Skin of body (tissue), 2 donors: ENCODE data around the gene ZNF516. TPM values are rescaled to one million over a fixed set of nuclear protein-coding genes. Genes with fewer than 3 reads are reported as not detected.

Source experiments
- DNase-seq: peaks from one replicate; lab custom pipeline; 2025; lab: John Stamatoyannopoulos, UW
- total RNA-seq: library from RNA; depleted of rRNA; stranded (reverse); fragments of >200 nt; gene quantifications from one replicate; pipeline ENCODE4 v1.2.3, GENCODE V29; 2014

Gene ZNF516
- total RNA-seq, 1 donor from 2014 or later = 24.4 TPM

DNA sequence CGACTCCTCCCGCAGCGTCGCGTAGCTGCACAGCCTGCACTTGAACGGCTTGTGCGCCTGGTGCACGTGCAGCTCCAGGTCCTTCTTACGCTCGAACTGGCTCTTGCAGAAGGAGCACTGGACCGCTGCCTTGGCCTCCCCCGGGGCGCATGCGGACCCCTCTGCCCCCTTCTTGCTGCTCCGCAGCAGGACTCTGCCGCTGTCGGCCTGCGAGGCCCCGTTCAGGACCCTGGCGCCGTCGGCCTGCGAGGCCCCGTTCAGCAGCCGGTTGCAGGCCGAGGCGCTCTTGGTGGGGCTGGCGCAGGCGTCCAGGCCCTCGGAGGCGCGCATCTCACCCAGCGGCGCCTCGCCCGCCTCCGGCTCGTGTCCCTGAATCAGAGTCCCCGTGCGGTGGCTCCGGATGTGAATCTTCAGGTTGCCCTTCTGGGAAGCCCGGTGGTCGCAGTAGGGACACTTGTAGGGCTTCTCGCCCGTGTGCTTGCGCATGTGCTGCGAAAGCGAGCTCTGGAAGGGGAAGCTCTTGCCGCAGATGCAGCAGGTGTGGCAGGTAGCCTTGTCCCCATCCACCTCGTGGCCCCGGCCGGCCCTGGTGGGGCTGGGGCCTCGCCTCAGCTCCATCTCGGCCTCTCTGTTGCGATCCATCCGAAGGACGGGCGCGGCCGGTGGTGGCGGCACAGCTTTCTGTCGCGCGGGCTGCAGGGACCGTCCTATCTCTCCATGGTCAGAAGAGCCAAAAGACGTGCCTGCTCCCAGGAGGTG is 52.5 kb downstream of the ZNF516 start:
- no peak for DNase-seq

- no peak for DNase-seq
Observed at GRCh38 chr18:76441668-76442412, 53.2 kb downstream of the ZNF516 start.

DNA sequence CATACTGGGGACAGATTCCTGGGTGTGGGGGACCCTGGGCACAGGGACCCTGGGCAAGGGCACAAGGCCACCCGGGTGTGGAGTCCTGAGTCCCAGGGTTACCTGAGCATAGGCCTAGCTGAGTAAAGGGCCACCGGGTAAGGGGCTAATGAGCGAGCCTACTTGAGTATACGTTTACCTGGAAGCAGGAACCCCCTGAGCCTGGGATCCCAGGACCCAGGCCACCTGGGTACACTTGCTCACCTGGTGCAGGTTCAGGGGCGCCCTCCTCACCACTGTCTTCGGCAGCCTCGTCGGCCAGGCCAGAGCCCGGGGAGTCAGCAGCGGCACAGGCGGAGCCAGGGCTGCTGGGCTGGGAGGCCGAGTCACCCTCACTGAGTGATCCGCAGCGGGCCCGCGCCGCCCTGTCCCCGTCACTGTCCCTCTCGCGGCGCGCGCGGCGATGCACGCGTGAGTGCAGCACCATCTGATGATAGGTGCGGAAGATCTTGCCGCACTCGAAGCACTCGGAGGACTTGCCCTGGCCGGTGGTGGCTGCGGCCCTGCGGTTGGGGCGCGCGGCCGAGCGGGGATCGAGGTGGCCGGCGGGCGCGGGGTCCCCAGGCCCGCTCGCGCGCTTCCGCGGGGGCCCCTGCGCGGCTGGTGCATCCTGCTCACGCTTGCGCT is 53.9 kb downstream of the ZNF516 start:
- DNase-seq = no peak

DNA sequence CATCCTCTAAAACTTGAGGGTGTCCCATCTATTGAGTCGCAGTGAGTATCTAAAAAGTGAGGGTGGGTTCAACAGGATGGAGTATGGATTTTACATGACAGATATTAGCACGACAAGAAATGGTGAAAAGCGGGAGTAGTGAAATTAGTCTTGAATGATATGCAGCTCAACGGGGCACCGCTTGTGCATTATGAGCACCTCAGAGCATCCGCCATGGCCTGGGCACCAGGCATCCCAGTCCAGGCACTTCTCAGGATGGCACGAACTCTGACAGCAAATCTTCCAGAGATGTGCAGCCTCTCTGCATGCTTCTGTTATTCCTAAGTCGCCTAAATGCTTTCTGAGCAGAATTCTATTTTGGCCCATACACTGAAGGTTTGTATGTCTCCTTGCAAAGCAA is 57.1 kb downstream of the ZNF516 start:
- DNase-seq = no peak

- no peak for DNase-seq
Observed at GRCh38 chr18:76437011-76437410, 58.0 kb downstream of the ZNF516 start.

DNA sequence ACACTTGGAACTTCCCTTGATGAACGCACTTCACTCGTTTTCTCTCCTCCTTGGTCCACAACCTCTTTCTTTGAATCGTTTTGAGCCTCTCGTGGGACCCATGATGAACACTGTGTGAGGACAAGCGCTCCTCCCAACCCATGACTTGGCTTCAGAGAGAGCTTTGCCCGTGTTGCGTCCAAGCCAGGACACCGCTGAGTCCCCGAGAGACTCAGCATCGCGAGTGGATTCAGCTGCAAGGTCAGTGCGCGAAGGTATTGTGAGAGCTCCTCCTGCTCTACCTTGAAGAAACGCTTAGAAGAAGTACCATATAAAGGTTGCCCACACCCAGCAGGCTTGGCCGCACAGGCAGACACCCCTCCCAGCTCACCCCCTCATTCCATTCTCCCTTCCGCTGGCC is 58.7 kb downstream of the ZNF516 start:
- DNase-seq = no peak

DNA sequence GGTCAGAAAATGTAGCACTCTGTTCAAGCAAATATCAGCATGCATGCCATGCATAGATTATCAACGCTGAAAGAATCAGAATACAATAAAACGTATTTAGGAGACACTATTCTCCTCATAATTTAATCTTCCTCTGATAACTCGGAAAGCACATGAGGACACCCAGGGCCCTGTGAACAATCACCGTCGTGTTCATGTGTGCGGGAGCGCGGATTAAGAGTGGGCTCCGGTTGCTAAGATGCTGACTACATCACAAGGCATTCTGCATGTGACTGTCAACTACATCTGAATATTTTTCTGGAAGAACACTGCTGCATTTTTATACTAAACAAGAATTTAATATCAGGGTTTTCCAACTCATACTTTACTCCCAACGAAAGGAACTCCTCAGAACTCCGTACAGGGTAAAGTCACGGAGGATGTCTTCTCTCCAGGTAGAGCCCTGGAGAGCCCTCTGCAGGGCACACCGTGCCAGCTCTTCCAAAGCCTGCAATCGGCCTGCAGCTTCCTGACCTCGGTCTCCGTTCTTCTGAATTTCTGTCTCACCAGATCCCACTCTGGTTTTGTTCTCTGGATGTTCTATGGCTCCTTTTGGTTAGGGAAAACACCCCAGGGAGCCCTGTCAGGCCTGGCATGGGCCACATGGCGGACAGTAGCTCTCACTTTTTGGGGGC is 59.6 kb downstream of the ZNF516 start:
- no peak for DNase-seq

DNA sequence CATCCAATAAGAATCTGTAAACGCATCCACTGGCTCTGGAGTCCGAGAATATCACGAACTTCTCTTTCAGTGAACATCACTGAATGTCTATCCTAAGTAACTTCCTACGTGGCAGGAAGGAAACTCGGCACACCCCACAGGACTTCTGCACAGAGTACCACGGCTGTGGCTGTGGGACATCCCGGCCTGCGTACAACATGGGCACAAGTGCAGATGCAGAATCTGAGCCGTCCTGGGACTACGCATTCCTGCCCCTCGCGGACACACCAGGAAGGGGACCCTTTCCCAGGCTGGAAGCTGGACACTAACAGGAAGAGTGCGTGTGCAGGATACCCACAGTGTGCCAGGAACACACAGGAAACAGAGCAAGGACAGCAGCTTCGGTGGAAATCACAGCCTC is 60.6 kb downstream of the ZNF516 start:
- DNase-seq = no peak

GRCh38 chr18:76433788-76434187 is 61.3 kb downstream of the ZNF516 start:
- no peak for DNase-seq

- no peak for DNase-seq
Observed at GRCh38 chr18:76432970-76433767, 61.9 kb downstream of the ZNF516 start.

DNA sequence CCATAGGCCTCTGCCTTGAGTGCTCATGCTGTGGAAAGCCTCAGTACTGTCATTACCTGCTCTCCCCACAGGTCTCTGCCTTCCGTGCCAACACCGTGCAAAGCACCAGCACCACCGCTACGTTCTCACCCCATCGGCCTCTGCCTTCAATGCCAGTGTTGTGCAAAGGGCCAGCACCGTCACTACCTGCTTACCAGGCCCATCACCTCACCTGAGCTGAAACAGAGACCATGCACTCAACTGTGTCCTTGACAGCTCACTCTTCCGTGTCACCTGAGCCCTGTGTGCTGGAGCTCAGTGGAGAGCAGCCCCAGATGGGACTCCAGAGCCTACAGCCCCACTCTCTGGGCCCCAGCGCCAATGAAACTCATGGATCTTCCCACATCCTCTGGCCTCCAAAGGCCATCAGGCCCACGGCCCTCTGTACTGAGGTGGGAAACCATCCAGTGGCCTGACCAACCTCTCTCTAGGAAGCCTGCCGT is 62.7 kb downstream of the ZNF516 start:
- no peak for DNase-seq

DNA sequence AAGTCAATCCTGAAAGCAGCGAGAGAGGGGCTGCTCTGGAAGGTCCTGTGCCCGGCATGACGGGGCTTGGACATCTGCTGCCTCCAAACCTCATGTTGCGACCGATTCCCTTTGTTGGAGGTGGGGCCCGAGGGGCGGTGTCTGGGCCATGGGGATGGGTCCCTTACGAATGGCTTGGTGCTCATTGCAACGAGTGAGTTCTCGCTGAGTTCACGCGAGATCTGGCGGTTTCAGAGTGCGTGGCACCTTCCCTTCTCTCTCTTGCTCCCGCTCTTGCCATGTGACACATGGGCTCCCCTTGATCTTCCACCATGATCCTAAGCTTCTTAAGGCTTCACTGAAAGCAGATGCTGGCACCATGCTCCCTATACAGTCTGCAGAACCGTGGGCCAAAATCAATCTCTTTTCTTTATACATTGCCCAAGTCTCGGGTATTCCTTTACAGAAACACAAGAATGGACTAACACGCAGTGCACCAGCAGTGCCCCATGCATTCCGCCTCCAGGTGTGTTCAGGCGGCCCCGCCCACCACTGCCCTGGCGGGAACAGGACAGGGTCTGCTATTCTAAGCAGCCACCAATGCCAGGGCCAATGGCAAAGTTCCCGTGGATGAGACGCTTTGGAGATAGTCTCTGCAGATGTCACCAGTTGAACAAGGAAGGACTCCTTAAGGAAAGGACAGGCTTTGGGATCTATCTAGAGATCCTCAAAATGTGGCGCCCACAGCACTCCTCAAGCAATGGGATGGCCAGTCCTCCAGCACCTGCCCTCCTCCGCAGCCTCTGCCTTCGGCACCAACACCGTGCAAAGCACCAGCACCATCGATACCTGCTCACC is 63.4 kb downstream of the ZNF516 start:
- DNase-seq = no peak

DNA sequence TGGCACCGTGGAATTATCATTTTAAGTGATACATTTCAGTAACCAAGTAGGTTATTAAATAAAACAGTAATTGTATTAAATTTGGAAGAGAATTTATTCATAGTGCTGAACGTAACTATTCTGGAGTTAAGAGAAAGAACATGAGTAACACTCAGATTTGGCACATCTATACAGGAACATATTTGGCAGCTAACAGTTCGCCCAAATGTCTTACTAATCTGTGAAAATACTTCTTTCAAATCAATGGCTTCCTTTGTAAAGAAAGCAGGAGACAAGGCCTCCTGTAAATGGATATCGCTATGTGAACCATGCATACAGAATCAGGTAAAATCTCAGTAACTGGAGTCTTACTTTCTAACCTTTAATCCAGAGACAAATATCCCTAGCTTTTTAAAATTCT is 64.4 kb downstream of the ZNF516 start:
- no peak for DNase-seq

DNA sequence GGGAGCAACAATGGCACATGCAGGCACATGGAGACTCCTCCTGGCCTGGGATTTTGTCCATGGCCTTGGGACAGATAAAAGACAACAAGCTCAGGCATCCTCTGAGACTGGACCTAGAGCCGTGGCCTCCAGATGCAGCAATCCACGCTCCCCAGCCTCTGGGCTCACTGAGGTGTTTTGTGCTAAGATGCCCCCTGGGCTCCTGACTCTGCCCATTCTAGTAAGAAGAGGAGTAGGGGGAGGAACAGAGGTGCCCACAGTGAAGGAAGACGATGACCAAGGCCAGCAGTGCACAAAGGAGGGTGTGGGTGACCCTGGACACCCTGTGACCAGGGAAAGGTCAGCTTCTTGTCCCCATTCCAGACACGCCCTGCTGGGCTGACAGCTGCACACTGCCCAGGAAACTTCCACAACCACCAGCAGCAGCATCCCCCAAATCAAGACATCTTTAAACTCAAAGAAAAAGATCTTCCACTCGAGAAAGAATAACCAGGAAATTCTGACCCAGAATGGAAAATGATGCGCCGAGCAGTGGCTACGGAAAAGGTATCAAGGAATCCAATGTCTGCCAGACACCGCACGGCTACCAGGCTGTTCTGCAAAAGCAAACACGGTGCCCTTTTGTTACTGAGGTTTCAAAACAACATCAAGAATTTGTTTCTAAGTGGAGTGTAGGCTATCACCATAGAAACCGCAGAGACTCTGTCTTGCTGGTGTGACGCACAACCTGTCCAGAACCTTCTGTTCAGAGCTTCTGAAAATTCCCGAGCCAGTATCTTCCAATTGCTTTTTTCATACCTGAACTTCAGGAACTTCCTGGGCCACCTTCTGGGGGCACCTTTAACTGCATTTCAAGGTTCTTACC is 65.5 kb downstream of the ZNF516 start:
- DNase-seq = no peak

GRCh38 chr18:76428396-76429261 is 66.4 kb downstream of the ZNF516 start:
- no peak for DNase-seq

- DNase-seq = no peak
Observed at GRCh38 chr18:76426737-76427305, 68.2 kb downstream of the ZNF516 start.
